ENCODE data around the gene CNTNAP2.

GRCh38 chr7:147824671-147825070, 1708.1 kb downstream of the CNTNAP2 start:
- no peak for TF ChIP-seq CTCF (conservative IDR thresholded peaks at IDR 0.05; ENCODE audit: low read depth, low read length)
- no peak for TF ChIP-seq EZH2 (IDR thresholded peaks at IDR 0.05; ENCODE audit: borderline replicate concordance, low read depth, low read length, poor library complexity, severe bottlenecking)
